Measurements from ENCODE around the gene DCBLD2.

DNA sequence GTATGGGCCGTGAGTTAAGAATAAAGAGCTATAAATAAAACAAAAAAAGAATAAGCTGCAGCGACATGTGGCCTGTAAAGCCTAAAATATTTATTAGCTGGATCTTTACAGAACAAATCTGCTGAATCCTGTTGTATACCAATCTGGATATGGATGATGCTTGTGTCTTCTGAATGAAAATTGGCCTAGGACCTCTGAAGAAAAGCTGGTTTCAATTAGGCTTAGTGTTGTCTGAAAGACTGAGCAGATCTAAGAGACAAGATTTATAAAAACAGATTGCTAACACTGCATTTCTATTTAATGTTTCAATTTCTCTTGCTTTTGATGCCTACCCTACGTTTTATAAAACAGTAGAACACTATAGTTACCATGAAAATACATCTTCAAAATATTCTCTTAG lies 80.4 kb downstream of the DCBLD2 start:
- TF ChIP-seq EZH2 (IDR thresholded peaks at IDR 0.05; ENCODE audit: borderline replicate concordance, low read depth, low read length, poor library complexity, severe bottlenecking) = no peak
- TF ChIP-seq, protein P1, sequence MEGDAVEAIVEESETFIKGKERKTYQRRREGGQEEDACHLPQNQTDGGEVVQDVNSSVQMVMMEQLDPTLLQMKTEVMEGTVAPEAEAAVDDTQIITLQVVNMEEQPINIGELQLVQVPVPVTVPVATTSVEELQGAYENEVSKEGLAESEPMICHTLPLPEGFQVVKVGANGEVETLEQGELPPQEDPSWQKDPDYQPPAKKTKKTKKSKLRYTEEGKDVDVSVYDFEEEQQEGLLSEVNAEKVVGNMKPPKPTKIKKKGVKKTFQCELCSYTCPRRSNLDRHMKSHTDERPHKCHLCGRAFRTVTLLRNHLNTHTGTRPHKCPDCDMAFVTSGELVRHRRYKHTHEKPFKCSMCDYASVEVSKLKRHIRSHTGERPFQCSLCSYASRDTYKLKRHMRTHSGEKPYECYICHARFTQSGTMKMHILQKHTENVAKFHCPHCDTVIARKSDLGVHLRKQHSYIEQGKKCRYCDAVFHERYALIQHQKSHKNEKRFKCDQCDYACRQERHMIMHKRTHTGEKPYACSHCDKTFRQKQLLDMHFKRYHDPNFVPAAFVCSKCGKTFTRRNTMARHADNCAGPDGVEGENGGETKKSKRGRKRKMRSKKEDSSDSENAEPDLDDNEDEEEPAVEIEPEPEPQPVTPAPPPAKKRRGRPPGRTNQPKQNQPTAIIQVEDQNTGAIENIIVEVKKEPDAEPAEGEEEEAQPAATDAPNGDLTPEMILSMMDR (conservative IDR thresholded peaks at IDR 0.05; ENCODE audit: low read depth, low read length) = no peak
